ENCODE measurements around the gene KATNB1.

GRCh38 chr16:57735755-57736418 is at the start of gene KATNB1:
- no peak for TF ChIP-seq ZFP30 (CRISPR knock-in tag; IDR thresholded peaks at IDR 0.05)
- TF ChIP-seq RARB (CRISPR knock-in tag; IDR thresholded peaks at IDR 0.05), result no peak
- TF ChIP-seq ZFP3 (CRISPR knock-in tag; IDR thresholded peaks at IDR 0.05), result no peak
- TF ChIP-seq, protein P1, sequence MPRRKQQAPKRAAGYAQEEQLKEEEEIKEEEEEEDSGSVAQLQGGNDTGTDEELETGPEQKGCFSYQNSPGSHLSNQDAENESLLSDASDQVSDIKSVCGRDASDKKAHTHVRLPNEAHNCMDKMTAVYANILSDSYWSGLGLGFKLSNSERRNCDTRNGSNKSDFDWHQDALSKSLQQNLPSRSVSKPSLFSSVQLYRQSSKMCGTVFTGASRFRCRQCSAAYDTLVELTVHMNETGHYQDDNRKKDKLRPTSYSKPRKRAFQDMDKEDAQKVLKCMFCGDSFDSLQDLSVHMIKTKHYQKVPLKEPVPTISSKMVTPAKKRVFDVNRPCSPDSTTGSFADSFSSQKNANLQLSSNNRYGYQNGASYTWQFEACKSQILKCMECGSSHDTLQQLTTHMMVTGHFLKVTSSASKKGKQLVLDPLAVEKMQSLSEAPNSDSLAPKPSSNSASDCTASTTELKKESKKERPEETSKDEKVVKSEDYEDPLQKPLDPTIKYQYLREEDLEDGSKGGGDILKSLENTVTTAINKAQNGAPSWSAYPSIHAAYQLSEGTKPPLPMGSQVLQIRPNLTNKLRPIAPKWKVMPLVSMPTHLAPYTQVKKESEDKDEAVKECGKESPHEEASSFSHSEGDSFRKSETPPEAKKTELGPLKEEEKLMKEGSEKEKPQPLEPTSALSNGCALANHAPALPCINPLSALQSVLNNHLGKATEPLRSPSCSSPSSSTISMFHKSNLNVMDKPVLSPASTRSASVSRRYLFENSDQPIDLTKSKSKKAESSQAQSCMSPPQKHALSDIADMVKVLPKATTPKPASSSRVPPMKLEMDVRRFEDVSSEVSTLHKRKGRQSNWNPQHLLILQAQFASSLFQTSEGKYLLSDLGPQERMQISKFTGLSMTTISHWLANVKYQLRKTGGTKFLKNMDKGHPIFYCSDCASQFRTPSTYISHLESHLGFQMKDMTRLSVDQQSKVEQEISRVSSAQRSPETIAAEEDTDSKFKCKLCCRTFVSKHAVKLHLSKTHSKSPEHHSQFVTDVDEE (CRISPR knock-in tag; IDR thresholded peaks at IDR 0.05), result no peak
- no peak for TF ChIP-seq PATZ1 (CRISPR knock-in tag; IDR thresholded peaks at IDR 0.05; ENCODE audit: borderline replicate concordance)
- TF ChIP-seq CSDC2 (CRISPR knock-in tag; IDR thresholded peaks at IDR 0.05), result no peak
- no peak for TF ChIP-seq OSR1 (CRISPR knock-in tag; IDR thresholded peaks at IDR 0.05)
